ENCODE data around the gene NPR2. TPM values are rescaled to one million over a fixed set of nuclear protein-coding genes. Genes with fewer than 3 reads are reported as not detected.
A peak's percentile ranks its signal among the peaks of the same experiment; 100 is the strongest.

Gene NPR2
- total RNA-seq (2016; rRNA removed; fragmentation: Illumina TruSeq; extraction: Trizol) (4.6 and 7.4 TPM in 2 replicates), polyA plus RNA-seq (2011; rRNA removed) (9.3 and 9.4 TPM in 2 replicates), polyA minus RNA-seq (2011; rRNA and poly(A)+ RNA removed; ENCODE audit: low replicate concordance) (3.1 and 10.0 TPM in 2 replicates), Bru-seq, nascent RNA (percentile 45 among the genes with signal in this experiment), BruChase-seq, experiment 1, labeled RNA remaining after a 6-hour chase (percentile 69 among the genes with signal in this experiment), BruChase-seq, experiment 2, labeled RNA remaining after a 2-hour chase (percentile 61 among the genes with signal in this experiment)
- total RNA-seq (2016; cell fraction: cytosol; rRNA removed; fragmentation: Illumina TruSeq; extraction: Trizol; ENCODE audit: low read depth) = 1.2 and 2.7 TPM in 2 replicates
- 4.1 and 6.5 TPM in 2 replicates for total RNA-seq (2016; cell fraction: insoluble cytoplasmic fraction; rRNA removed; fragmentation: Illumina TruSeq; extraction: Trizol)
- 2.4 and 3.2 TPM in 2 replicates for total RNA-seq (2016; cell fraction: membrane; rRNA removed; fragmentation: Illumina TruSeq; extraction: Trizol)
- total RNA-seq (2016; cell fraction: nucleus; rRNA removed; fragmentation: Illumina TruSeq; extraction: Trizol) = 10.2 and 12.0 TPM in 2 replicates
- 3.5 and 4.3 TPM in 2 replicates for polyA plus RNA-seq (2011; cell fraction: cytosol; rRNA removed)
- polyA plus RNA-seq (2011; cell fraction: nucleus; rRNA removed) = 56.9 and 72.9 TPM in 2 replicates
- 4.7 TPM in 2 replicates for polyA plus RNA-seq (2012)
- polyA plus RNA-seq (2016; cell fraction: cytosol; fragmentation: Illumina TruSeq; extraction: Trizol; ENCODE audit: low read depth) = 2.1 and 2.4 TPM in 2 replicates
- 4.7 and 6.3 TPM in 2 replicates for polyA plus RNA-seq (2016; cell fraction: insoluble cytoplasmic fraction; fragmentation: Illumina TruSeq; extraction: Trizol; ENCODE audit: low read depth)
- 2.6 and 3.1 TPM in 2 replicates for polyA plus RNA-seq (2016; cell fraction: membrane; fragmentation: Illumina TruSeq; extraction: Trizol; ENCODE audit: low read depth)
- 21.5 and 24.6 TPM in 2 replicates for polyA plus RNA-seq (2016; cell fraction: nucleus; fragmentation: Illumina TruSeq; extraction: Trizol; ENCODE audit: insufficient read depth, low read depth)
- polyA minus RNA-seq (2011; cell fraction: cytosol; rRNA and poly(A)+ RNA removed) = 0.62 and 1.4 TPM in 2 replicates
- polyA minus RNA-seq (2011; cell fraction: nucleus; rRNA and poly(A)+ RNA removed) = 7.6 and 7.8 TPM in 2 replicates
- long read RNA-seq, experiment 1, partial matches to known transcripts = 0 of 1 reads
- long read RNA-seq, experiment 1, other reads (novel, unspliced or antisense) = 1 of 1 reads
- long read RNA-seq, experiment 2 = 0 reads

GRCh38 chr9:35791297-35791921, at the start of gene NPR2:
TSS of gene NPR2 (plus strand) at chr9:35791591. CDS start at chr9:35792409, 818 bp downstream.
- no peak within 1 kb of the TSS for H3K27ac ChIP-seq (ENCODE audit: extremely low read length, insufficient read depth, low read length)
- FAIRE-seq (no peak), DNase-seq (ENCODE audit: low spot score) (no peak), ATAC-seq (no peak)
- no peaks in the 10 kb centered on the region; the same call in 1 of the 2 replicates for H3K4me1 ChIP-seq (ENCODE audit: insufficient read depth, low read length)
- peaks cover 1 to 6% of the 10 kb centered on the region in 2 experiments; a peak in 3 of 5 replicates for H3K36me3 ChIP-seq (replicated peaks in 1 of 2; ENCODE audit: control insufficient read depth in 1 of 2, insufficient read depth in 2 of 2, low read length in 2 of 2)
- no peak within 1 kb of the TSS for H2AFZ ChIP-seq (ENCODE audit: low read length)
- H3K9ac ChIP-seq (ENCODE audit: insufficient read depth, low read depth, low read length) = no peak within 1 kb of the TSS
- no peaks in the 10 kb centered on the region for H3K27me3 ChIP-seq (ENCODE audit: control insufficient read depth in 1 of 2, insufficient read depth in 2 of 2, low read length in 2 of 2)
- H4K20me1 ChIP-seq (ENCODE audit: insufficient read depth, low read length) = no peaks in the 10 kb centered on the region
- H3K4me2 ChIP-seq (ENCODE audit: low read depth, low read length) = no peak within 1 kb of the TSS
- H3K4me3 ChIP-seq (replicated peaks in 1 of 3; ENCODE audit: insufficient read depth in 1 of 3, low read depth in 2 of 3, low read length in 3 of 3) = no peak within 1 kb of the TSS
- H3K79me2 ChIP-seq (ENCODE audit: insufficient read depth, low read length) = no peaks in the 10 kb centered on the region
- 96% methylated on average over 64 of the region's 64 CpGs for WGBS (ENCODE audit: low lambda C conversion rate)
- in situ Hi-C loops (cut with HindIII; ENCODE audit: extremely low pct_ligation_motif_present, low pct_unique_long_range_greater_than_20kb) (no loop called here), intact Hi-C loops (cut with micrococcal nuclease; ENCODE audit: unreplicated experiment) (loop anchor here (2.0 kb wide), 2 partner anchors 35 to 91 kb away; no protein-coding TSS in a partner anchor)
- BruUV-seq (replicated peaks) = no TSS peak
- no peaks in the 10 kb centered on the region for H3K9me3 ChIP-seq (ENCODE audit: low read length)
- POLR2A ChIA-PET = no interaction called here
- CTCF ChIA-PET (ENCODE audit: low intra/inter-chr PET ratio, low total read pairs) = interaction anchor here (2.4 kb wide), 1 partner anchor 34 kb away, joined by 12 read pairs; no protein-coding TSS in a partner anchor
- no peak for TF ChIP-seq ZNF276 (CRISPR knock-in tag; IDR thresholded peaks at IDR 0.05; ENCODE audit: low read depth)
- no peak for TF ChIP-seq THAP7 (CRISPR knock-in tag; IDR thresholded peaks at IDR 0.05)
- TF ChIP-seq PRDM15 (CRISPR knock-in tag; IDR thresholded peaks at IDR 0.05) = no peak
- TF ChIP-seq KLF11 (CRISPR knock-in tag; IDR thresholded peaks at IDR 0.05) = no peak
- TF ChIP-seq ZNF614 (CRISPR knock-in tag; IDR thresholded peaks at IDR 0.05; ENCODE audit: borderline replicate concordance) = no peak
- no peak for TF ChIP-seq RBFOX2 (IDR thresholded peaks at IDR 0.05; ENCODE audit: low read depth, low read length)
- no peak for TF ChIP-seq CERS6 (CRISPR knock-in tag; IDR thresholded peaks at IDR 0.05)
- no peak for TF ChIP-seq ZFP91 (CRISPR knock-in tag; IDR thresholded peaks at IDR 0.05; ENCODE audit: borderline replicate concordance)
